ENCODE measurements around the gene IGSF9.

Gene IGSF9

DNA sequence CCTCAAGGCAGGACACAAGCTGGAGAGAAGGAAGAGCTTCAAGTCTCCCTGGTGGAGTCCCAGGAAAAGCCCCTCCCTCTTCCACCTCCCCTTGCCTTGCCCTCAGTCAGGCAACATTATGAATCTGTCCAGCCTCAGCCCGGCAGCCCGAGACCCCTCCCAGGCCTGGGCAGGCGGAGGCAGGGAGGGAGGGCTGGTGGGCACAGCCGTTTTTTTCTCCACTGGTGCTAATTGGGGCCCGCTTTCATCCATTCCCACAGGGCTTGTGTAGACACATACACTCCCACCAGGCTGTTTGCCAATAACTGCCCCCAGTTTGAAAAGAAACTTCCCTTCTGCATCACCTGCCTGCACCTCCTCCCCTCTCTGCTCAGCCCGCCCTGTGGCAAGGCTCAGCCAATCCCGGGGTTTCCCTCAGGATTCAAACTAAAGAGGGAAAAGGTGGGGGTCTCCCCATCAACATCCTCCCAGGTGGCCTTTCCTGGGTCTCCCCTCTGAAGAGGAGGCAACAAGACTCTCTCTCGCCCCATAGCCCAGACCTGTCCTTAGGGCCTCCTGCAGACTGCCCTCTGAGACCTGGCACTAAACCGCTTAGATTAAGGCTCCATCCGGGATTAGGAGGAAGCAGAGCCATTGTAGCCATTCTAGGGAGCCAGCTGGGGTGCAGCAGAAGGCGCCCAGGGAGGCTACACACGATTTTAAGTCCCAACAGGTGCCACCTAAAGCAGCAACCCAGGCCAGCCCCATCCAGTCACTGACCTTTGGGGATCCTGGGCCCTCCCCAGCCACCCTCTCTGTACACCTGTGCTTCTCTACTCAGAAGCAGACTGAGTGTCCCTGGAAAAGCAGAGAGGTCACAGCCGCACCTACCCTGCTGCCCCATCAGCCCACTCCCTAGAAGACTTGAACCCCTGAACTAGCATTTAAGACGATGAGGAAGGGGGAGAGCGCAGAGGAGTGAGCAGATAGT lies 3.5 kb downstream of the IGSF9 start:
- Histone ChIP-seq H3K4me3 (ENCODE audit: low read depth, low read length, poor library complexity, severe bottlenecking) (no peak overlapping the region), H3K79me2 (ENCODE audit: insufficient read depth, low read length) (no peaks in the 10 kb centered on the region), H3K4me2 (ENCODE audit: low read length) (no peak overlapping the region), H3K4me1 (ENCODE audit: insufficient read depth, low read length, severe bottlenecking) (no peaks in the 10 kb centered on the region), H3F3A (ENCODE audit: insufficient read depth, low read length) (no peaks in the 10 kb centered on the region), H3K27me3 (ENCODE audit: insufficient read depth, low read length) (0 out of 2 replicates have a peak, but pooled peaks cover 11% of the 10 kb centered on the region), H3K9me2 (ENCODE audit: low read depth, low read length) (no peaks in the 10 kb centered on the region), H2AFZ (ENCODE audit: low read length) (no peak overlapping the region), H3K27ac (ENCODE audit: low read depth, low read length, poor library complexity, severe bottlenecking) (no peak overlapping the region), H3K9ac (ENCODE audit: low read length) (no peak overlapping the region), H4K20me1 (ENCODE audit: insufficient read depth, low read length) (no peaks in the 10 kb centered on the region), H3K9me3 (ENCODE audit: low read length) (no peaks in the 10 kb centered on the region), H3K36me3 (ENCODE audit: insufficient read depth, low read length) (no peaks in the 10 kb centered on the region)
- TF ChIP-seq, protein P1, sequence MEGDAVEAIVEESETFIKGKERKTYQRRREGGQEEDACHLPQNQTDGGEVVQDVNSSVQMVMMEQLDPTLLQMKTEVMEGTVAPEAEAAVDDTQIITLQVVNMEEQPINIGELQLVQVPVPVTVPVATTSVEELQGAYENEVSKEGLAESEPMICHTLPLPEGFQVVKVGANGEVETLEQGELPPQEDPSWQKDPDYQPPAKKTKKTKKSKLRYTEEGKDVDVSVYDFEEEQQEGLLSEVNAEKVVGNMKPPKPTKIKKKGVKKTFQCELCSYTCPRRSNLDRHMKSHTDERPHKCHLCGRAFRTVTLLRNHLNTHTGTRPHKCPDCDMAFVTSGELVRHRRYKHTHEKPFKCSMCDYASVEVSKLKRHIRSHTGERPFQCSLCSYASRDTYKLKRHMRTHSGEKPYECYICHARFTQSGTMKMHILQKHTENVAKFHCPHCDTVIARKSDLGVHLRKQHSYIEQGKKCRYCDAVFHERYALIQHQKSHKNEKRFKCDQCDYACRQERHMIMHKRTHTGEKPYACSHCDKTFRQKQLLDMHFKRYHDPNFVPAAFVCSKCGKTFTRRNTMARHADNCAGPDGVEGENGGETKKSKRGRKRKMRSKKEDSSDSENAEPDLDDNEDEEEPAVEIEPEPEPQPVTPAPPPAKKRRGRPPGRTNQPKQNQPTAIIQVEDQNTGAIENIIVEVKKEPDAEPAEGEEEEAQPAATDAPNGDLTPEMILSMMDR (IDR thresholded peaks at IDR 0.05; ENCODE audit: low read length) = no peak
- no peak for TF ChIP-seq EZH2 (IDR thresholded peaks at IDR 0.05; ENCODE audit: borderline replicate concordance, low read length)

DNA sequence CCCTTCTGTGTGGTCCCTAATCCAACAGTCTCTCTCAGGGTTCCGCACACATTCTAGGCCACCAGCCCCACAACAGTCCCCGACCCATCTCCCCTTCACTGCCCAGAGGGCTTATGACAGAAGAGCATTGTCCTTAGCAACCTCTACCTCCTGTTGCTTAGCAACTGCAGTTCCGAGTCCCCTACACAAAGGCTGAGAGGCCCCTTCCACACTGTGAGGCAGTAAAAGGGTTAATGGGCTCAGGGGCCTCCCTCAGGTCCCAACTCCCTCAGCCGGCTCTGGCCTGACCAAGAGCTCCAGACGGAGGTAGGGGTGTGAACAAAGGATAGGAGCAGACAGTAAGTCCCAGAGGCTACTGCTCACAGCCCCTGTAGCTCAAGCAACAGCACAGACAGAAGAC lies 4.3 kb downstream of the IGSF9 start:
- Histone ChIP-seq H3K79me2 (ENCODE audit: insufficient read depth, low read length) (no peaks in the 10 kb centered on the region), H3K9me3 (ENCODE audit: low read length) (no peaks in the 10 kb centered on the region), H2AFZ (ENCODE audit: low read length) (no peak overlapping the region), H3K4me3 (ENCODE audit: low read depth, low read length, poor library complexity, severe bottlenecking) (no peak overlapping the region), H3K27ac (ENCODE audit: low read depth, low read length, poor library complexity, severe bottlenecking) (no peak overlapping the region), H4K20me1 (ENCODE audit: insufficient read depth, low read length) (no peaks in the 10 kb centered on the region), H3K27me3 (ENCODE audit: insufficient read depth, low read length) (0 out of 2 replicates have a peak, but pooled peaks cover 11% of the 10 kb centered on the region), H3K36me3 (ENCODE audit: insufficient read depth, low read length) (no peaks in the 10 kb centered on the region), H3F3A (ENCODE audit: insufficient read depth, low read length) (no peaks in the 10 kb centered on the region), H3K9me2 (ENCODE audit: low read depth, low read length) (no peaks in the 10 kb centered on the region), H3K9ac (ENCODE audit: low read length) (no peak overlapping the region), H3K4me2 (ENCODE audit: low read length) (no peak overlapping the region), H3K4me1 (ENCODE audit: insufficient read depth, low read length, severe bottlenecking) (no peaks in the 10 kb centered on the region)
- no peak for TF ChIP-seq EZH2 (IDR thresholded peaks at IDR 0.05; ENCODE audit: borderline replicate concordance, low read length)
- TF ChIP-seq, protein P1 (IDR thresholded peaks at IDR 0.05; ENCODE audit: low read length) = no peak

DNA sequence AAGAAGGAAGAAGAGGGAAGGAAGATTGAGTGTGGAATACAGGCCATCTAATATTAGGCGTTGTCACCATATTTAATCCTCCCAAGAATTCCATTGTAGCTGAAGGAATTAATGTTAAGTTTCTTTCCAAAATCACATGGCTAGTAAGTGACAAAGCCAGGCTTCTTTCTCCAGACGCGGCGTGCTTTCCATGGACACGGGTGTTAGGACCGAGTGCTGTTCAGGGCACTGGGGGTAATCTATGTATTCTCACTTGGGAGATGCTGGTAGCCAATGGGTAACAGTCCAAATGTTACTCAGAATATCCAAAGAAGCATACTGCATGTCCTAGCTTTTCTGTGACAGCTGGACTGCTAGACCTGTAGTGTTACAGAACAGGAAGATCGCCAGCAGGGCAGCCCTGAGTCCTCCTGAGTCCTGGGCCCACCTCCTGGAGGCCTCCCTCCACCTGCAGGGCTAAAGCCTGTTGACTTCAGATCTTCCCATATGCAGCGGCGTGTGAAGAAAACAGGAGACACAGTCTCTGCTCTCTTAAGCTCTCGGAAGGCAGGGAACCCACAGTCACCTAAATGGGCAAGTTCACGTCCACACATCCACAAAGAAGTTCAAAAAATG lies 5.3 kb downstream of the IGSF9 start:
- TF ChIP-seq, protein P1 (IDR thresholded peaks at IDR 0.05; ENCODE audit: low read length) = no peak
- TF ChIP-seq EZH2 (IDR thresholded peaks at IDR 0.05; ENCODE audit: borderline replicate concordance, low read length) = no peak
- Histone ChIP-seq H3F3A (ENCODE audit: insufficient read depth, low read length) (no peaks in the 10 kb centered on the region), H3K9ac (ENCODE audit: low read length) (no peak overlapping the region), H3K9me2 (ENCODE audit: low read depth, low read length) (no peaks in the 10 kb centered on the region), H4K20me1 (ENCODE audit: insufficient read depth, low read length) (no peaks in the 10 kb centered on the region), H2AFZ (ENCODE audit: low read length) (no peak overlapping the region), H3K9me3 (ENCODE audit: low read length) (no peaks in the 10 kb centered on the region), H3K27ac (ENCODE audit: low read depth, low read length, poor library complexity, severe bottlenecking) (no peak overlapping the region), H3K27me3 (ENCODE audit: insufficient read depth, low read length) (0 out of 2 replicates have a peak, but pooled peaks cover 14% of the 10 kb centered on the region), H3K4me3 (ENCODE audit: low read depth, low read length, poor library complexity, severe bottlenecking) (no peak overlapping the region), H3K79me2 (ENCODE audit: insufficient read depth, low read length) (no peaks in the 10 kb centered on the region), H3K36me3 (ENCODE audit: insufficient read depth, low read length) (no peaks in the 10 kb centered on the region), H3K4me1 (ENCODE audit: insufficient read depth, low read length, severe bottlenecking) (no peaks in the 10 kb centered on the region), H3K4me2 (ENCODE audit: low read length) (no peak overlapping the region)
